ENCODE results near the gene KPNB1.

DNA sequence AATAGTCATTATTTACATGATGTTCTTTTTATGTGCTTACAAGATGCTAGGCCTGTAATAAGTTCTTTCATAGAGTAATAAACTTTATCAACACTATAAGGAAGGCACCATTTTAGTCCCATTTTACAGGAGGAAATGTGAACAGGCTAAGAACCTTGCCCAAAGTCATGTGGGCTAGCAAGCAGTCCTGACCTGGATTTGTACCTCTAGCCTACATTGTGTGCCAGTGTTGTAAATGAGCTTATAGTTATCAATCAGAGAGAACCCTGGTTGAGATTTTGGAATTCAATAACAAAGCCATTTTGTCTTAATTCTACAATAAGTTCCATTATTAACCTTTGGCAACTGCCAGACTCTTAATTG, 37.6 kb downstream of the KPNB1 start:
- TF ChIP-seq CBX8 (IDR thresholded peaks at IDR 0.05; ENCODE audit: borderline replicate concordance, low read depth, low read length), result no peak
- TF ChIP-seq, protein P1, sequence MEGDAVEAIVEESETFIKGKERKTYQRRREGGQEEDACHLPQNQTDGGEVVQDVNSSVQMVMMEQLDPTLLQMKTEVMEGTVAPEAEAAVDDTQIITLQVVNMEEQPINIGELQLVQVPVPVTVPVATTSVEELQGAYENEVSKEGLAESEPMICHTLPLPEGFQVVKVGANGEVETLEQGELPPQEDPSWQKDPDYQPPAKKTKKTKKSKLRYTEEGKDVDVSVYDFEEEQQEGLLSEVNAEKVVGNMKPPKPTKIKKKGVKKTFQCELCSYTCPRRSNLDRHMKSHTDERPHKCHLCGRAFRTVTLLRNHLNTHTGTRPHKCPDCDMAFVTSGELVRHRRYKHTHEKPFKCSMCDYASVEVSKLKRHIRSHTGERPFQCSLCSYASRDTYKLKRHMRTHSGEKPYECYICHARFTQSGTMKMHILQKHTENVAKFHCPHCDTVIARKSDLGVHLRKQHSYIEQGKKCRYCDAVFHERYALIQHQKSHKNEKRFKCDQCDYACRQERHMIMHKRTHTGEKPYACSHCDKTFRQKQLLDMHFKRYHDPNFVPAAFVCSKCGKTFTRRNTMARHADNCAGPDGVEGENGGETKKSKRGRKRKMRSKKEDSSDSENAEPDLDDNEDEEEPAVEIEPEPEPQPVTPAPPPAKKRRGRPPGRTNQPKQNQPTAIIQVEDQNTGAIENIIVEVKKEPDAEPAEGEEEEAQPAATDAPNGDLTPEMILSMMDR (IDR thresholded peaks at IDR 0.05; ENCODE audit: control extremely low read depth in 1 of 3, insufficient read depth in 1 of 3, low read depth in 1 of 3, low read length in 3 of 3), result no peak
- TF ChIP-seq EZH2 (IDR thresholded peaks at IDR 0.05; ENCODE audit: low read depth, low read length, severe bottlenecking), result no peak
- TF ChIP-seq POLR2A (IDR thresholded peaks at IDR 0.05; ENCODE audit: control extremely low read depth in 1 of 2, low read depth in 2 of 2, low read length in 2 of 2), result no peak
- TF ChIP-seq POLR2AphosphoS5 (IDR thresholded peaks at IDR 0.05; ENCODE audit: low read depth, low read length), result no peak
- TF ChIP-seq RAD21 (IDR thresholded peaks at IDR 0.05 in 1 of 2, conservative IDR thresholded peaks at IDR 0.05 in 1 of 2; ENCODE audit: low read depth in 2 of 2, low read length in 2 of 2), result no peak
- no peak for TF ChIP-seq TAF1 (IDR thresholded peaks at IDR 0.05; ENCODE audit: low read depth, low read length)
- TF ChIP-seq SIN3A (conservative IDR thresholded peaks at IDR 0.05 in 1 of 2, IDR thresholded peaks at IDR 0.05 in 1 of 2; ENCODE audit: low read depth in 1 of 2, low read length in 2 of 2), result no peak
- no peak for TF ChIP-seq YY1 (IDR thresholded peaks at IDR 0.05; ENCODE audit: low read depth, low read length)
- TF ChIP-seq SUZ12 (IDR thresholded peaks at IDR 0.05; ENCODE audit: low read length), result no peak
- TF ChIP-seq EP300 (IDR thresholded peaks at IDR 0.05; ENCODE audit: borderline replicate concordance in 1 of 2, low read depth in 2 of 2, low read length in 2 of 2), result no peak
